AG04449 (cell line): ENCODE measurements around the gene DYNLL2.
"Not testable (repeated sequence)": the region's sequence is repeated elsewhere in the genome, so short reads cannot be mapped to it uniquely, and the experiment has no call there.

Experiments
- CTCF ChIA-PET: fragments of 350-600 bp; formaldehyde crosslinking; extraction: SDS; loops from one replicate; lab custom pipeline; 2021; ENCODE audit warnings: antibody characterized with exemption; lab: Yijun Ruan, JAX
- POLR2A ChIA-PET: fragments of 400-600, 350-600 bp; formaldehyde crosslinking; extraction: SDS; loops from one replicate; lab custom pipeline; 2020; ENCODE audit warnings: antibody characterized with exemption, inconsistent platforms; lab: Yijun Ruan, JAX
- DNase-seq: peaks from one replicate; pipeline ENCODE4 v3.0.0-alpha.2; 2010; ENCODE audit warnings: low read depth, low spot score
- H3K4me3 ChIP-seq: 2 replicates; pipeline ENCODE4 v1.5.1; 2011; ENCODE audit warnings: low read depth, mild to moderate bottlenecking, control low read depth, low read length
- TF ChIP-seq, protein P1 (sequence below): IDR thresholded peaks from one replicate; pipeline ENCODE4 v1.5.1; 2011; ENCODE audit warnings: mild to moderate bottlenecking, moderate library complexity, low read length, control low read depth, inconsistent platforms; ENCODE audit not compliant: insufficient read depth; ENCODE audit errors: missing control alignments

The DYNLL2 gene

GRCh38 chr17:58141505-58141904, 58.3 kb downstream of the DYNLL2 start:
- DNase-seq: no peak
- ChIA-PET POLR2A (no interaction called here), CTCF (no interaction called here)
- TF ChIP-seq, protein P1, sequence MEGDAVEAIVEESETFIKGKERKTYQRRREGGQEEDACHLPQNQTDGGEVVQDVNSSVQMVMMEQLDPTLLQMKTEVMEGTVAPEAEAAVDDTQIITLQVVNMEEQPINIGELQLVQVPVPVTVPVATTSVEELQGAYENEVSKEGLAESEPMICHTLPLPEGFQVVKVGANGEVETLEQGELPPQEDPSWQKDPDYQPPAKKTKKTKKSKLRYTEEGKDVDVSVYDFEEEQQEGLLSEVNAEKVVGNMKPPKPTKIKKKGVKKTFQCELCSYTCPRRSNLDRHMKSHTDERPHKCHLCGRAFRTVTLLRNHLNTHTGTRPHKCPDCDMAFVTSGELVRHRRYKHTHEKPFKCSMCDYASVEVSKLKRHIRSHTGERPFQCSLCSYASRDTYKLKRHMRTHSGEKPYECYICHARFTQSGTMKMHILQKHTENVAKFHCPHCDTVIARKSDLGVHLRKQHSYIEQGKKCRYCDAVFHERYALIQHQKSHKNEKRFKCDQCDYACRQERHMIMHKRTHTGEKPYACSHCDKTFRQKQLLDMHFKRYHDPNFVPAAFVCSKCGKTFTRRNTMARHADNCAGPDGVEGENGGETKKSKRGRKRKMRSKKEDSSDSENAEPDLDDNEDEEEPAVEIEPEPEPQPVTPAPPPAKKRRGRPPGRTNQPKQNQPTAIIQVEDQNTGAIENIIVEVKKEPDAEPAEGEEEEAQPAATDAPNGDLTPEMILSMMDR: no peak
- no peak overlapping the region for H3K4me3 ChIP-seq

GRCh38 chr17:58143335-58143734, 60.1 kb downstream of the DYNLL2 start:
- DNase-seq, POLR2A ChIA-PET, H3K4me3 ChIP-seq, CTCF ChIA-PET: not testable (repeated sequence)

- no peak for DNase-seq
- H3K4me3 ChIP-seq: no peak overlapping the region
- ChIA-PET POLR2A (no interaction called here), CTCF (no interaction called here)
- TF ChIP-seq, protein P1: no peak
Observed at GRCh38 chr17:58144801-58145200, 61.6 kb downstream of the DYNLL2 start.
